KMS-11 (cell line): ENCODE data around the gene TBC1D1.

Experiments
- H2AFZ ChIP-seq: fragments of 200-600 bp; sonication (generic); 2 replicates; pipeline ENCODE4 v1.6.1; 2016; ENCODE audit warnings: antibody characterized with exemption, mixed run types, low read depth
- H3K27ac ChIP-seq: fragments of 200-600 bp; sonication (generic); 2 replicates; pipeline ENCODE4 v1.6.1; 2016; ENCODE audit warnings: mild to moderate bottlenecking, mixed run types
- H3K27me3 ChIP-seq: fragments of 200-600 bp; sonication (generic); 2 replicates; pipeline ENCODE4 v1.6.1; 2017; ENCODE audit warnings: mild to moderate bottlenecking, low read depth, mixed run types, moderate library complexity; ENCODE audit not compliant: insufficient read depth
- H3K36me3 ChIP-seq: fragments of 200-600 bp; sonication (generic); 2 replicates; pipeline ENCODE4 v1.6.1; 2017; ENCODE audit warnings: mild to moderate bottlenecking, mixed run types; ENCODE audit not compliant: insufficient read depth
- H3K4me1 ChIP-seq: fragments of 200-600 bp; sonication (generic); 2 replicates; pipeline ENCODE4 v1.6.1; 2016; ENCODE audit warnings: mild to moderate bottlenecking, low read depth, mixed run types; ENCODE audit not compliant: poor library complexity, severe bottlenecking
- H3K4me2 ChIP-seq: fragments of 200-600 bp; sonication (generic); 2 replicates; pipeline ENCODE4 v1.7.0; 2016; ENCODE audit warnings: mild to moderate bottlenecking, mixed run types
- H3K4me3 ChIP-seq: fragments of 200-600 bp; sonication (generic); IDR thresholded peaks from 2 replicates; pipeline ENCODE4 v1.6.1; 2017; ENCODE audit warnings: low read depth, low read length, mixed read lengths; ENCODE audit not compliant: insufficient read depth
- H3K79me2 ChIP-seq: fragments of 200-600 bp; sonication (generic); 2 replicates; pipeline ENCODE4 v1.6.1; 2016; ENCODE audit warnings: low read depth, mixed run types; ENCODE audit not compliant: insufficient read depth
- H3K9ac ChIP-seq: fragments of 200-600 bp; sonication (generic); 2 replicates; pipeline ENCODE4 v1.6.1; 2016; ENCODE audit warnings: mild to moderate bottlenecking, mixed run types
- H4K20me1 ChIP-seq: fragments of 200-600 bp; sonication (generic); 2 replicates; pipeline ENCODE4 v1.6.1; 2016; ENCODE audit warnings: mild to moderate bottlenecking, mixed run types; ENCODE audit not compliant: insufficient read depth
- CTCF ChIP-seq: fragments of 200-600 bp; sonication (generic); conservative IDR thresholded peaks from 2 replicates; pipeline ENCODE4 v1.6.1; 2017; ENCODE audit warnings: low read depth, mild to moderate bottlenecking, antibody characterized with exemption, low read length, moderate library complexity, mixed read lengths

TBC1D1 gene

DNA sequence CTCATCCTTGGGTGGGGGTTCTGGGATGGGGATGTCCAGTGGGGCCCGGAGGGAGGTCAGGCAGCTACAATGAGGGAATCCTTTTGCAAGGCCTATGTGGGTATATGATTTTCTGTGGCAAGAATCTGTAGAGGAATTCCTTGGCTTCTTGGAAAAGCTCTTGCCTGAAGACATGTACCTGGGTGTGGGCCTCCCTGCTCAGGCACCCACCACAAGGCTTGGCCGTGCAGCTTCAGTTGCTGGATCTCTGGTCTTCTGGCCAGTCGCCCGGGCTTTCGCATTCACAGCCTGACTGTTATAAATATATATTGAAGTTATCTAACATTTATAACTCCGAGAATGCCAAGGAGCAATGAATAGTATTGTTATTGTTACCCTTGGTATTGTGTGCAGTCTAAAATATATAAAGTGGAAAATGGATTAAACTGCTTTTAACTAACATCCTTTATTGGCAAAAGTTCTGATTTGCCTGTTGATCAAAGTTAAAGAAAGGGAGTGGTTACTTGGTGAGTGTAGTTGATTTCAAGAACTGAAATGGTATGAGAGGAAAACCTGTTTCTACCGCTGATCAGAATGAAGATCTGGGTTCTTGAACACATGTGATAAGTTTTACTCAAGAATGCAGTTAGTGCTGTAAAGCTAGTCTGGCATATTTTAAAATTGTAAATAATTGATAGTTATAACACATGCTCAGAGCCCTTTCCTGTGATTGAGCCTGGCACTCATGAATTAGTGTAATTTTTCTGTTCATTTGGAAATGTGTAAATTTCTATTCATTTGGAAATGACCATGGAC lies 105.3 kb downstream of the TBC1D1 start:
- Histone ChIP-seq H3K4me3 (no peak overlapping the region), H3K4me2 (no peak overlapping the region), H3K36me3 (no peaks in the 10 kb centered on the region), H3K4me1 (no peaks in the 10 kb centered on the region), H3K9ac (no peak overlapping the region), H3K27ac (no peak overlapping the region), H3K79me2 (no peaks in the 10 kb centered on the region), H3K27me3 (no peaks in the 10 kb centered on the region), H2AFZ (no peak overlapping the region), H4K20me1 (no peaks in the 10 kb centered on the region)
- TF ChIP-seq CTCF: no peak

DNA sequence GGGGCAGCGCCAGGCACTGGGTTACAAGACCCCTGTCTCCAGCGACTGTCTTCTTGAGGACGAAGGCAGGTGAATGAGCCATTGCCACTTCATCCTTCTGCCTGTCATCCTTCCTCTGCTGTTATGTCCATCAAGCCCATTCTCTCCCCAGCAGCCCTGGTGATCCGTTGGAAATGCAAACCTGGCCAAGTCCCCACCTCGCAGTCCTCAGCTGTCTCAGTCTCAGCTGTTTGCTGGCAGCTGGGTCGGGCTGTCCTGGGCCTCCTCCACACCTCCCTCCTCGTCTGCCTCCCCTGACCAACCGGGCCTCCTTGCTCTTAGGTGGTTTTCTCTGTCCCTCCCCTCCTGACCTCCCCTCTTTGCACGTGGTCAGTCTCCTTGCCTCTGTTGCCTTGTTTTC lies 107.3 kb downstream of the TBC1D1 start:
- no peaks in the 10 kb centered on the region for H3K4me1 ChIP-seq
- TF ChIP-seq CTCF: no peak
- no peaks in the 10 kb centered on the region for H3K27me3 ChIP-seq
- H3K79me2 ChIP-seq: no peaks in the 10 kb centered on the region
- no peak overlapping the region for H2AFZ ChIP-seq
- H3K4me3 ChIP-seq: no peak overlapping the region
- no peak overlapping the region for H3K4me2 ChIP-seq
- no peak overlapping the region for H3K27ac ChIP-seq
- no peaks in the 10 kb centered on the region for H3K36me3 ChIP-seq
- no peaks in the 10 kb centered on the region for H4K20me1 ChIP-seq
- H3K9ac ChIP-seq: no peak overlapping the region

DNA sequence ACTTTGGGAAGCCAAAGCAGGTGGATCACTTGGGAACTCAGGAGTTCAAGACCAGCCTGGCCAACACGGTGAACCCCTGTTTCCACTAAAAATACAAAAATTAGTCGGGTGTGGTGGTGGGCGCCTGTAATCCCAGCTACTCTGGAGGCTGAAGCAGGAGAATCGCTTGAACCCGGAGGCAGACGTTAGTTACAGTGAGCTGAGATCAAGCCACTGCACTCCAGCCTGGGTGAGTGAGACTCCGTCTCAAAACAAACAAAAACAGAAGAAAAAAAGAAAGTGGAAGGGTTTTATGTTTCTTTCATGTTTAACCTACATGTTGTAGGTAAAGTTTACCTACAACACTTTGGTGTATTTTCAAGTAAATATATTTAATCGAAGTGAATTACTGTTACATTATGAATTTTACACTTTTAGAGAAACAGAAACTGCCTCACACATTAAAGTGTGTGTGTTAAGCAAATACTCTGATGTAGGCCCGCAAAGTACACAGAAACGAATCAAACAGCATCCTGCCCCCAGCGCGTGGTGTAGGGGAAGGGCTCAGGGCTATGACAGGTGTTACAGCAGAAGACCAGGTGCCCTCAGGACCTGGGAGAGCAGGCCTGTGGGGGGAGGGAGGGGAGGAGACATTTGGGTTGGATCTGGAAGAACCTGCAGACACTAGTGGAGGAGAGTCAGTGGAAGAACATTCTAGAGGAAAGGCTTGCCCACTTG lies 108.3 kb downstream of the TBC1D1 start:
- H3K4me2 ChIP-seq: no peak overlapping the region
- no peaks in the 10 kb centered on the region for H3K27me3 ChIP-seq
- no peak overlapping the region for H3K9ac ChIP-seq
- no peaks in the 10 kb centered on the region for H3K4me1 ChIP-seq
- H3K79me2 ChIP-seq: no peaks in the 10 kb centered on the region
- H4K20me1 ChIP-seq: no peaks in the 10 kb centered on the region
- TF ChIP-seq CTCF: no peak
- H2AFZ ChIP-seq: no peak overlapping the region
- H3K4me3 ChIP-seq: no peak overlapping the region
- H3K27ac ChIP-seq: no peak overlapping the region
- no peaks in the 10 kb centered on the region for H3K36me3 ChIP-seq

DNA sequence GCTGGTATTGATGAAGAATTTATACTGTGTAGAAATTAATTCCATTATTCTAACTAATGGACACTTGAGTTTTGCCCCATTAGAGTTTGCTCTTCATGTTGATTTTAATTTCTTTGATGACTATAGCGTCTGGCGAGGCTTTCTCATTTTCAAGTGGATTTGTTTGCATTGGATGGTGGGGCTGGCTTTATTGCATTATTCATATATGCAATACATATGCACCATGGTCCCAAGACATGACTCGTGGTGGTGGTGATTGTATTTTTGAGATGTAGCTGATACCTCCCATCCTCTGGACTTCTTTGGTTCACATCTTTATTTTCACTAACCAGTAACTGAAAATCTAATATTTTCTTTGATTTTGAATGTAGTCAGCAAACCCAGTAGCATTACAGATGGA lies 109.1 kb downstream of the TBC1D1 start:
- no peaks in the 10 kb centered on the region for H3K4me1 ChIP-seq
- no peaks in the 10 kb centered on the region for H4K20me1 ChIP-seq
- no peaks in the 10 kb centered on the region for H3K79me2 ChIP-seq
- no peak overlapping the region for H2AFZ ChIP-seq
- no peaks in the 10 kb centered on the region for H3K36me3 ChIP-seq
- H3K4me2 ChIP-seq: no peak overlapping the region
- no peak for TF ChIP-seq CTCF
- H3K27ac ChIP-seq: no peak overlapping the region
- H3K4me3 ChIP-seq: no peak overlapping the region
- no peaks in the 10 kb centered on the region for H3K27me3 ChIP-seq
- H3K9ac ChIP-seq: no peak overlapping the region
